ENCODE measurements around the gene IRF1.

The IRF1 gene

DNA sequence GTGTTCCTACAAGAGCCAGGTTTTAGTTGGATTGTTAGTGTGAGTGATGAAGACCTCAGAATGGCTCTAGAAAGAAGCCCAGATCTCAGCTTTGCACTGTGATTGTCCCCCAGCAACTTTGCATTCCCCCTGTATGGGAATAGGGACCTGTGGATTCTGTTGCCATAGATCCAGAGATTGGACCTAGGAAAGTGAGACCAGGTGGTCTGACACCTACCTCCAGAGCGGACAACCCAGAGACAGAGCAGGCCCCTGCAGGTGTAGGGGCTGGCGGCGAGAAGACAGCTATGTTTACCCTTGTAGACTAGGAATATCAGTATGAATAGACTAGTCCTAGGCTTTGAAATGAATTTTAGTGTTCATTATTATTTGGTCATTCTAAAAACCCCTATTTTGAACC is 53.6 kb downstream of the IRF1 start:
- DNase-seq = no peak

GRCh38 chr5:132435886-132436285 is 54.7 kb downstream of the IRF1 start:
- DNase-seq = no peak

DNA sequence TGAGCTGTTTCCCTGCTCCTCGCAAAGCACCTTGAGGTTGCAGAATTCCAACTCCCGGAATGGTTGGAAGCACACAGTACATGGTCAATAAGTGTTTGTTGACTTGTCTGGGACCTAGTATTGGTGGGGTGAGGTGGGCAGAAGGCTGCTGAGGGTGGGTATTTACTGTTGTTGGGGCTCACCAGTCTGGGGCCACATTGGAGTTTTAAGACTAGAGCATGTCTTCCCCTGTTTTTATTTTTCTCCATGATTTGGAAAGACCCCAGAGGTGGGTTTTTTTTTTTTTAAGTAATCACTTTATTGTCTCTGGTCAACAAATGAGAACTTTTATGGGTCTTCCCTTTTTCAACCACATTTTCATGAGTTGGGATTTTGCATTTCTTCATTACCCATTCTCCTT is 55.1 kb downstream of the IRF1 start:
- DNase-seq = no peak

GRCh38 chr5:132434416-132435286 is 55.9 kb downstream of the IRF1 start:
- DNase-seq = no peak

- no peak for DNase-seq
Observed at GRCh38 chr5:132433141-132433540, 57.4 kb downstream of the IRF1 start.

- DNase-seq = no peak
Observed at GRCh38 chr5:132431632-132432031, 58.9 kb downstream of the IRF1 start.
